ENCODE data around the gene SPRTN.
"Not testable (repeated sequence)": the region's sequence is repeated elsewhere in the genome, so short reads cannot be mapped to it uniquely, and the experiment has no call there.

Gene SPRTN

DNA sequence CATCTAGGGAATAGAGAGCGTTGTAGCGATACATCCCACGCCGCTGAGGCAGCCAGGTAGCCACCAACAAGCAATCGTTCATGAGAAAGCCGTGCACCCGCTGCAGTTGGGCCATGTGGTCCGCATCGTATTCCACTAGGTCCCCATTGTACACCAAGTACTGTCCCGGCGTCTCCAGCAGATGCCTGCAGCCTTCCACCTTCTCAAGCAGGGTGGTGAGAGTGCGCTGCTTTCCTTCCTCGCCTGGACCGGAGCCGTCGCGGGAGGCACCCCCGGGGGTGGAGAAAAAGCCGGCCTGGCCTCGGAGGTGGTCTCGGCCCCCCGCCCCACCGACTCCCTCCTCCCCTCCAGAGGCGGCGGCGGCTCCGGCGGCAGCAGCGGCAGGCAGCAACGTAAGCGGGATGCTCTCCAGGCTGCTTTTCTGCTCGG is 1.0 kb upstream of the SPRTN start:
- no peak for DNase-seq

DNA sequence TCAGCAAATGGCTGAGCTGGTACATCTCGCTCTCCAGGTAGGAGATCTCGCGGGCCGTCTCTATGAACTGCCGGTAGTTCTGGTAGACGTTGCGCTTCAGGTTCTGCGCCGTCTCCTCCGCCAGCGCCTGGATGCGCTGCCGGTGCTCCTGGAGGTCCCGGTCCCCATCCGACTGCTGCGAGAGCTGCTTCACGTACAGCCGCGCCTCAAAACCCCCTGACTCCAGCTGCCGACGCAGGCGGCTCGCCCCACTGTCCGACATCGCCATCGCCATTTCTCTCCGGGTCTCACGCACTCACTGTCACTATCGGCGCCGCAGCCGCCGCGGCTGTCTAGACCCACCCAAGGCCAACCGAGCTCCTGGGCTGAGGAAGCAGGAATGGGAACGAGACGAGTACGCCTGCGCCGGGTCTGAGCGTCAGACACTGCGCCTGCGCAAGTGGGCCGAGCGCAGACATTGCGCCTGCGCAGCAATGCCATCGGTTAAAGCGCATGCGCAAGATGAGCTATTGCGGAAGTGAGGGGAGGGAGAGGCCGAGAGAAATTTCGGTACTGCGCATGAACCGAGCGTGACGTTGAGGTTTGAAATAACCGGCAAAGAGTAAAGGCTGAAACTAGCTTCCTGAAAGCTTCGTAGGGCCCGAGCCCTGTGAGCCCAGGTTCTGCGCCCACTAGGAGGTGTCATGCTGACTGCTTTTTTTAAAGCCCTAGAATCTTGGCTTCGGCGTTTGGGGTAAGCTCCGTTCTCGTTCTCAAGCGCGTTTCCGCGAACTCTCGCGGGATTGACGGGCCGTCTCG is 422 bp upstream of the SPRTN start, which contains the start of gene EXOC8:
Gene EXOC8, minus strand, starts transcription at position 381 of the 798 bp plus-strand sequence. Its CDS starts 107 bp downstream, at position 274.
- DNase-seq: peak; percentile 99

DNA sequence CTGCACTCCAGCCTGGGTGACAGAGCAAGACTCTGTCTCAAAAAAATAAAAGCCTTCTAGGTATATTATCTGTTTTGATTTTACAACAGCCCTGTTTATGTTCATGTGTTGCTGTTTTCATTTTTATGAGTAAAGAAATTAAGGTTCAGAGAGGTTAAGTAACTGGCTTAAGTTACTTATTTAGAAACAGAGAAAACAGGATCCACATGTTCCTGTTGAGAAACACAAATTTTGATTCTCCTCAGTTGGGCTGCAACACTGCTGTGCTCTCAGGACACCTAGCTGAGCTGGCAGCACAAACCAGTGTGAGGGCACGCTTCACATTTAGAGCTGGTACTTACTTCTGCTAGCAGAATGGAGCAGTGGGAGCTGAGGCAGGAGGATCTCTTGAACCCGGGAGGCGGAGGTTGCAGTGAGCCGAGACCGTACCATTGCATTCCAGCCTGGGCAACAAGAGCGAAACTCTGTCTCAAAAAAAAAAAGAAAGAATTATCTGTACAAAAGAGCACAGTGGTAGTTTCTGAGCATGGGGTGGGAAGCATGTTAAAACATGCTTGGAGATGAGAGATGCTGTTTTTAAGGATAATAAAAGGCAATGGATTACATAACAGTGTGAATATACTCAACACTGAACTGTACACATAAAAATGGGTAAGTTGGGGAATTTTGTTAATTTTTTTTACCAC is 2.4 kb downstream of the SPRTN start:
- DNase-seq: no peak

- no peak for DNase-seq
Observed at GRCh38 chr1:231347961-231348360, 9.9 kb downstream of the SPRTN start.

- DNase-seq: no peak
Observed at GRCh38 chr1:231348442-231348841, 10.3 kb downstream of the SPRTN start.

DNA sequence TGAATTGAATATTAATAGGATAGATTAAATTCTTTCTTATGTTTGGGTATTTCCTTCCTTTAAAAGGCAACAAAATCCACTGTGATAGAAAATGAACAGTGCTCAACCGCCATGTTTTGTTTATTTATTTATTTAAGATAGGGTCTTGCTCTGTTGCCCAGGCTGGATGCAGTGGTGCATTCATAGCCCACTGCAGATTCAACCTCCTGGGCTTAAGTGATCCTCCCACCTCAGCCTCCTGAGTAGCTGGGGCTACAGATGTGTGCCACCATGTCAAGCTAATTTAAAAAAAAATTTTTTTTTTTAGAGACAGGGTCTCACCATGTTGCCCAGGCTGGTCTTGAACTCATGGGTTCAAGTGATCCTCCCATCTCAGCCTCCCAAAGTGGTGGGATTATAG is 10.8 kb downstream of the SPRTN start:
- DNase-seq: not testable (repeated sequence)

GRCh38 chr1:231351816-231352215 is 13.7 kb downstream of the SPRTN start:
- DNase-seq: no peak

- no peak for DNase-seq
Observed at GRCh38 chr1:231353086-231353485, 15.0 kb downstream of the SPRTN start.

DNA sequence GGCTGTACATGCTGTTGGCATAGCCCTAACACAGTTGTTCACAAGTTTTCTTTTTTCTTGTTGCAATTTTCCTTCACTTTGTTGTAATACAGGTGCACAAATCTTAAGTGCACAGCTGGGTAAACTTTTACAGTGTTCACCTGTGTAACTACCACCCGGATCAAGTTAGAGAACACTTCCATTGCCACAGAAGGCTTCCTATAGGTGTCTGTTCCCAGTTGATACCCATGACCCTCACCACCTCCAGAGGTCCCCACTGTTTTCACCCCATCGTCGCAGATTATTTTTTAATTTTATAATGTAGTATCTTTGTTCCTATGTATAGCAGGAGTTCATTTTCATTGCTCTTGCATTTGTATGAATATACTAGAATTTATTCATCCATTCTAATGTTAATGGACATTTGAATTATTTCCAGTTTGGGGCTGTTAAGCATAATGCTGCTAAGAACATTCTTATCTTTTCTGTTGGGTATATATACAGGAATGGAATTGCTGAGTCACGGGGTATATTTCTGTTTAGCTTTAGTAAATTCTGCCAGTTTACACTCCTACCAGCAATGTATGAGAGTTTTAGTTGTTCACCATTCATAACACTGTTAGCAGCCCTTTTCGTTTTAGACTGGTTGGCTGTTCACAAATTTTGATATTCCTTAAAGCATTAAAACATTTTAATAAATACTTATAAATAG is 16.4 kb downstream of the SPRTN start:
- DNase-seq: no peak

- DNase-seq: no peak
Observed at GRCh38 chr1:231355171-231355570, 17.1 kb downstream of the SPRTN start.

- DNase-seq: no peak
Observed at GRCh38 chr1:231357187-231357772, 19.2 kb downstream of the SPRTN start.

- DNase-seq: peak; percentile 72
Observed at GRCh38 chr1:231357831-231358354, 19.8 kb downstream of the SPRTN start.

DNA sequence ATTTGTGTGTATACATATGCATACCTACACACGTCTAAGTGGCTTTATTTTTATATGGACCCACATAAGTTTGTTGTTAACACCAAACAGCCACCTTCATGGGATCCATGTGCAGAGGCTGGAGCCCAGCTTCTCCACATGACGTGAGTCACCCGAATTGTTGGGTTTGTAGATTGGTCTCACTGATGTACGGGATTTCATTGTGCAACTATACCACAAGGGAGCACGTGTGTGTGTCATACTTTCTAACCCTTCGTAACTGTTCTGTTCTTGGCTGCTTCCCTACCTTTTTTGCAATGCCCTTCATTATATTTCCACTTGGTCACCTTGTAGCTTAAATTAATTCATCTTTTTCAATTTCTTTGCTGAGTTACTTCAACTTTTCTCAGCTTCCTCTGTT is 21.0 kb downstream of the SPRTN start:
- no peak for DNase-seq

DNA sequence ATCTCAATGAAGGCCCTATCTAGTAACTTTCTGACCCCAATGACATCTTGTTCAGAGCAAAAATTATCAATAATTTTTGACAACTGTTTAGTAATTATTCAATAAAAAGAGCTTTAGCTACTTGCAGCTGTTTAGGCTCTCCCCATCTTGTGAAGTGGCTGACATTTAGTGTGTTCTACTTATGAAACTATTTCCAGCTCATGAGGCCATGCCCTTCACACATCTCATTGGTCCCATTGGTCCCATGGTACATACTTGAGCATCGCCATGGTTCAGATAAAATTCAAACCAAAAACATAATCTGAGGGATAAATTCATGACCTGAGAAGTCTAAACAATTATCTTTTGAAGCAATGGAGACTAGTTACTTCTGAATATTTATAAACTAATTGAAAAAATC is 24.2 kb downstream of the SPRTN start:
- DNase-seq: no peak

DNA sequence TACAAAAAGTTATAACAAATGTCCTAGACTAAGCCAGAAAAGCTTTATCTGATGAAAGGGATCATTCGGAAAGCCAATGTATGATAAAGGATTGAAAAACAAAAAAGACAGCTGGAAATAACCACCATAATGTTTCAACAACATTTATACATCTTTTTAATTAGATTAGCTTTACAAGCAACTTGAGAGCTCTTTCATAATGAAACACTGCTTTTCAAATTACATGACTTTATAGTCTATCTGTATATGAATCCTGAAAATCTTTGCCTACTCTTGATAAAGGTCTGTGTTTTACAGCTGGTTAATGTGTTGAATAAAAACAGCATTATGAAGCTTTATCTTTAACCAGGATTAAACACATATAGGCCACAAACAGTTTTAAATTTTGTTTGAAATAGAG is 25.5 kb downstream of the SPRTN start:
- no peak for DNase-seq

- no peak for DNase-seq
Observed at GRCh38 chr1:231364192-231364591, 26.1 kb downstream of the SPRTN start.

DNA sequence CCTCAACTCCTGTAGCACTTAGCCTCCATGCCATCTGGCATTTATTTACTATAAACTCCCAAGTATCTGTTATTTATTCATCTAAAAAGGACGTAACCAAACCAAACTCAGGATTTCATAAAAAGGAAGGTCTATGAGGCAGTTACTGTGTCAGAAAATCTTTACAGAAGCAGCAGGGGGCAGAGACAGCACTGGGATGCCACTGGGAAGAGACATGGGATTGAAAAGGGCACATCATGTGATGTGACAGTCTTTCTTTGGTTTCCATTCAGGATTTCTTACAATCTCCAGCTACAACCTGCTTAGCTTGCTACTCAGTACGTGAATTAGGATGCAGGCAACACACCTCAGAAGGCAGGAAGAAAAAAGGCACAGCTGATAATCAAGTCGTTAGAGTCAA is 31.2 kb downstream of the SPRTN start:
- DNase-seq: no peak

- DNase-seq: no peak
Observed at GRCh38 chr1:231372501-231372900, 34.4 kb downstream of the SPRTN start.

- DNase-seq: no peak
Observed at GRCh38 chr1:231374394-231374793, 36.3 kb downstream of the SPRTN start.

- DNase-seq: no peak
Observed at GRCh38 chr1:231376101-231376500, 38.0 kb downstream of the SPRTN start.

GRCh38 chr1:231376875-231377549 is 38.9 kb downstream of the SPRTN start:
- DNase-seq: no peak

DNA sequence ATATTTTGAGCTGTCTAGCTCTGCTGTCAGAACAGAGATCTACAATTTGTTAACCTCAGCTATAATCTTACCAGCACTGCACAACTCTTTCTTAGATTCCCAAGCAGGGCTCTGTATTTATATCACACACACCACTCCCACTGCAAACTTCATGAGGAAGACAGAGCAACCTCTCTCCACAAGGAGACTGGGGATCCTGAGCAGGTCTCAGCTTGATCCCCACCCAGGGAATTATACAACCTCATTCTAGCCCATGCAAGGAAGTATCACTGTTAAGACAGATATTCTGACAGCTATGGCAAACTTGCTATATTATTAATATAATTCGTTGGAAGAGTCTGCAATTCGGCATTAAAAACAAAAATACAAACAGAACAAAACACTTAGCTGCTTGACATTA is 43.6 kb downstream of the SPRTN start:
- no peak for DNase-seq

GRCh38 chr1:231382426-231382825 is 44.3 kb downstream of the SPRTN start:
- DNase-seq: no peak

Measured in NCI-H2227 treated with DMSO at 0.1 percent for 48 hours (cell line).